Loucy (cell line): ENCODE measurements around the gene KRTAP4-9.

Source experiments
- H2AFZ ChIP-seq: fragments of 200-600 bp; sonication (generic); 2 replicates; pipeline ENCODE4 v1.6.0; 2016; ENCODE audit warnings: antibody characterized with exemption, mild to moderate bottlenecking, low read length, moderate library complexity
- H3F3A ChIP-seq: fragments of 200-600 bp; 2 replicates; pipeline ENCODE4 v1.6.0; 2016; ENCODE audit warnings: antibody characterized with exemption, low read depth, mild to moderate bottlenecking
- H3K27me3 ChIP-seq: fragments of 200-600 bp; sonication (generic); 2 replicates; pipeline ENCODE4 v1.6.1; 2014; ENCODE audit warnings: low read length, mild to moderate bottlenecking; ENCODE audit not compliant: insufficient read depth, poor library complexity, severe bottlenecking
- H3K36me3 ChIP-seq: fragments of 200-600 bp; sonication (generic); 2 replicates; pipeline ENCODE4 v1.6.1; 2016; ENCODE audit warnings: low read length; ENCODE audit not compliant: insufficient read depth
- H3K4me1 ChIP-seq: fragments of 200-600 bp; sonication (generic); 2 replicates; pipeline ENCODE4 v1.5.1; 2014; ENCODE audit warnings: low read length, mild to moderate bottlenecking; ENCODE audit not compliant: insufficient read depth, poor library complexity, severe bottlenecking
- H3K4me2 ChIP-seq: fragments of 200-600 bp; sonication (generic); 2 replicates; pipeline ENCODE4 v1.6.0; 2014; ENCODE audit warnings: antibody characterized with exemption, low read length, low read depth, mild to moderate bottlenecking; ENCODE audit not compliant: poor library complexity, severe bottlenecking
- H3K4me3 ChIP-seq: fragments of 200-600 bp; sonication (generic); 2 replicates; pipeline ENCODE4 v1.5.1; 2014; ENCODE audit warnings: low read length, mild to moderate bottlenecking, mixed read lengths; ENCODE audit not compliant: poor library complexity, severe bottlenecking
- H3K79me2 ChIP-seq: fragments of 200-600 bp; sonication (generic); 2 replicates; pipeline ENCODE4 v1.6.1; 2014; ENCODE audit warnings: low read length; ENCODE audit not compliant: insufficient read depth
- H3K9ac ChIP-seq: fragments of 200-600 bp; sonication (generic); 2 replicates; pipeline ENCODE4 v1.6.0; 2014; ENCODE audit warnings: mild to moderate bottlenecking, low read depth, low read length, moderate library complexity; ENCODE audit not compliant: poor library complexity, severe bottlenecking
- H3K9me2 ChIP-seq: fragments of 200-600 bp; sonication (generic); replicated peaks from 2 replicates; pipeline ENCODE4 v1.6.1; 2016; ENCODE audit warnings: low read depth, low read length, mixed read lengths
- H3K9me3 ChIP-seq: fragments of 200-600 bp; sonication (generic); 2 replicates; pipeline ENCODE4 v1.6.1; 2014; ENCODE audit warnings: mild to moderate bottlenecking, antibody characterized with exemption, low read length, low read depth; ENCODE audit not compliant: insufficient read depth
- H4K20me1 ChIP-seq: fragments of 200-600 bp; sonication (generic); 2 replicates; pipeline ENCODE4 v1.6.0; 2014; ENCODE audit warnings: antibody characterized with exemption, low read length, mild to moderate bottlenecking; ENCODE audit not compliant: insufficient read depth, poor library complexity, severe bottlenecking
- EZH2phosphoT487 ChIP-seq: fragments of 200-600 bp; IDR thresholded peaks from 2 replicates; pipeline ENCODE4 v1.6.1; 2018; ENCODE audit warnings: antibody characterized with exemption, mild to moderate bottlenecking, moderate library complexity, borderline replicate concordance
- TF ChIP-seq, protein P1 (sequence below): fragments of 200-600 bp; sonication (generic); conservative IDR thresholded peaks from 2 replicates; pipeline ENCODE4 v1.5.1; 2014; ENCODE audit warnings: mild to moderate bottlenecking, antibody characterized with exemption, low read length

KRTAP4-9 gene

DNA sequence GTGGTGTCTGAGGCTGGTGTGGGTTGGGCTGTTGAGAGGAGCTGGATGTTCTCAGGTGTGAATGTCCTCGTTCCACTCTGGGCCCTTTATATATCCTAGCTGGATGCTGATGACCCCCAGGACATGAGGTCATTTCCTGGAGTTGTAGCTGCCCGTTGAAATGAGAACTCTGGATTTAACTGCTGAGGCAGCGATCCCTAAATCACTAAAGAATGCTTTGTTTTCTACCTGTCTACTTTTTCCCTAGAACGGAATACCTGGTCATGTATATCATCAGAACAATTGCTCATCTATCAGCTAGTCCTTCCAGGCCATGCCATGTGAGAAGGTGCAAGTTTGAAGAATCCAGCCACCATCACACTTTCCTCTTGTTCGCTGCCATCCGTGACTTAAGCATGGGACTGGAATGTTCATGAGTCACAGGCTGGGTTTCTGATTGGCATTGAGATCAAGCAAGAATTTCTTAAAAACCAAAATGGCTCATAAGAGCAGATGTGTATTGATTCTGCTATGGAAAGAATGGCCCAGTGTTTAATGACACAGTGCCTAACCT is 45.1 kb upstream of the KRTAP4-9 start, which contains the start of gene KRTAP2-3:
Gene KRTAP2-3, minus strand, starts transcription at position 63 of the 553 bp plus-strand sequence. CDS start 64 bp downstream, outside the sequence.
- Histone ChIP-seq H3K4me2 (no peak within 1 kb of the TSS), H4K20me1 (no peaks in the 10 kb centered on the region), H3K9ac (no peak within 1 kb of the TSS), H3K4me1 (no peaks in the 10 kb centered on the region), H3K4me3 (no peak within 1 kb of the TSS), H3F3A (no peaks in the 10 kb centered on the region), H3K27me3 (no peaks in the 10 kb centered on the region), H2AFZ (no peak within 1 kb of the TSS), H3K9me2 (no peaks in the 10 kb centered on the region), H3K36me3 (no peaks in the 10 kb centered on the region), H3K9me3 (no peaks in the 10 kb centered on the region), H3K79me2 (no peaks in the 10 kb centered on the region)
- no peak for TF ChIP-seq EZH2phosphoT487
- TF ChIP-seq, protein P1, sequence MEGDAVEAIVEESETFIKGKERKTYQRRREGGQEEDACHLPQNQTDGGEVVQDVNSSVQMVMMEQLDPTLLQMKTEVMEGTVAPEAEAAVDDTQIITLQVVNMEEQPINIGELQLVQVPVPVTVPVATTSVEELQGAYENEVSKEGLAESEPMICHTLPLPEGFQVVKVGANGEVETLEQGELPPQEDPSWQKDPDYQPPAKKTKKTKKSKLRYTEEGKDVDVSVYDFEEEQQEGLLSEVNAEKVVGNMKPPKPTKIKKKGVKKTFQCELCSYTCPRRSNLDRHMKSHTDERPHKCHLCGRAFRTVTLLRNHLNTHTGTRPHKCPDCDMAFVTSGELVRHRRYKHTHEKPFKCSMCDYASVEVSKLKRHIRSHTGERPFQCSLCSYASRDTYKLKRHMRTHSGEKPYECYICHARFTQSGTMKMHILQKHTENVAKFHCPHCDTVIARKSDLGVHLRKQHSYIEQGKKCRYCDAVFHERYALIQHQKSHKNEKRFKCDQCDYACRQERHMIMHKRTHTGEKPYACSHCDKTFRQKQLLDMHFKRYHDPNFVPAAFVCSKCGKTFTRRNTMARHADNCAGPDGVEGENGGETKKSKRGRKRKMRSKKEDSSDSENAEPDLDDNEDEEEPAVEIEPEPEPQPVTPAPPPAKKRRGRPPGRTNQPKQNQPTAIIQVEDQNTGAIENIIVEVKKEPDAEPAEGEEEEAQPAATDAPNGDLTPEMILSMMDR = no peak

DNA sequence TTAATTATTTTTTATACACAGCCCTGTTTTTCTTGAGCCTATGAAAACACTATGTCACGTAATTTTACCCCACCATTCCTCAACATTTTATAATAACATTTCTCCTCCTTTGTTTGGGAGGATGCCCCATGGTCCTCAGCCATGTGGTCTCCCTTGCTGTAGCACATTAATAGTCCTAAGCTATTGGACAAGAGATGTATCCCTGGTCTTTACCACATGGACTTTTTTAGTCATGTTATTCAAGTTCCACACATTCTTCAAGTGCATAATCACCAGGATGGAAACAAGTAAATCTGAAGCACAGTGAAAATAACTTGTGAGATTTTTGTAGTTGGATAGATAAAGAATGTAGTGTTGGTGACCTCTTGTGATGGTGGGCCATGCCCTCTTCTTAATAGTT is 43.2 kb upstream of the KRTAP4-9 start:
- H3K79me2 ChIP-seq = no peaks in the 10 kb centered on the region
- H3F3A ChIP-seq = no peaks in the 10 kb centered on the region
- H3K27me3 ChIP-seq = no peaks in the 10 kb centered on the region
- TF ChIP-seq, protein P1 = no peak
- no peak for TF ChIP-seq EZH2phosphoT487
- H3K36me3 ChIP-seq = no peaks in the 10 kb centered on the region
- no peaks in the 10 kb centered on the region for H3K4me1 ChIP-seq
- H3K4me3 ChIP-seq = no peak overlapping the region
- H3K9ac ChIP-seq = no peak overlapping the region
- no peak overlapping the region for H2AFZ ChIP-seq
- no peaks in the 10 kb centered on the region for H3K9me2 ChIP-seq
- no peaks in the 10 kb centered on the region for H4K20me1 ChIP-seq
- H3K4me2 ChIP-seq = no peak overlapping the region
- H3K9me3 ChIP-seq = no peaks in the 10 kb centered on the region

DNA sequence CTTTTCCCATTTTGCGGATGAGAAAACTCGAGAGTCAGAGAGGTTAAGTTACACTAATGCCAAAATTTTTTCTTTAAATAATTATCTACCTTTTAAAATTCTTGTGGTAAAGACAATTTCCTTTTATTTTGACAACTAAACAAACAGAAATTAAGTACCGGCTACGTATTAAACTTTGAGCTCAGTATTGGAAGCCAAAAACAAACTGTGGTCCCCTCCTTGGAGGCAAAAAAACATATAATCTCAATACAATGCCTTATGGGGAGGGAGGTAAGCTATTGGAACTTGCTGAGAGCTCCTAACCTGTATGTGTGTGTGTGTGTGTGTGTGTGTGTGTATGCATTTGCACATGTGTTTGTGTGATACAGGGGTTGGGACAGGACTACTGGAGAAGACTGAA is 41.7 kb upstream of the KRTAP4-9 start:
- Histone ChIP-seq H3K9ac (no peak overlapping the region), H2AFZ (no peak overlapping the region), H3K36me3 (no peaks in the 10 kb centered on the region), H4K20me1 (no peaks in the 10 kb centered on the region), H3K4me2 (no peak overlapping the region), H3K27me3 (no peaks in the 10 kb centered on the region), H3K4me1 (no peaks in the 10 kb centered on the region), H3F3A (no peaks in the 10 kb centered on the region), H3K79me2 (no peaks in the 10 kb centered on the region), H3K9me3 (no peaks in the 10 kb centered on the region), H3K4me3 (no peak overlapping the region), H3K9me2 (no peaks in the 10 kb centered on the region)
- no peak for TF ChIP-seq EZH2phosphoT487
- TF ChIP-seq, protein P1 = no peak
